PC-9 (cell line): Measurements from ENCODE around the gene MAMSTR.

ENCODE experiments used
- CTCF ChIP-seq: fragments of 200-600 bp; sonication (generic); conservative IDR thresholded peaks from 2 replicates; pipeline ENCODE4 v1.6.1; 2017; ENCODE audit warnings: mixed run types, antibody characterized with exemption, mild to moderate bottlenecking, moderate library complexity
- EZH2 ChIP-seq: fragments of 200-600 bp; sonication (generic); IDR thresholded peaks from 2 replicates; pipeline ENCODE4 v1.8.0; 2017; ENCODE audit warnings: antibody characterized with exemption, low read depth

- TF ChIP-seq CTCF: no peak
- no peak for TF ChIP-seq EZH2
Observed at GRCh38 chr19:48751845-48752495, 32.4 kb upstream of the MAMSTR start.
